ENCODE results near the gene CENPI.
"Not testable (repeated sequence)": the region's sequence is repeated elsewhere in the genome, so short reads cannot be mapped to it uniquely, and the experiment has no call there.

Gene CENPI, protein sequence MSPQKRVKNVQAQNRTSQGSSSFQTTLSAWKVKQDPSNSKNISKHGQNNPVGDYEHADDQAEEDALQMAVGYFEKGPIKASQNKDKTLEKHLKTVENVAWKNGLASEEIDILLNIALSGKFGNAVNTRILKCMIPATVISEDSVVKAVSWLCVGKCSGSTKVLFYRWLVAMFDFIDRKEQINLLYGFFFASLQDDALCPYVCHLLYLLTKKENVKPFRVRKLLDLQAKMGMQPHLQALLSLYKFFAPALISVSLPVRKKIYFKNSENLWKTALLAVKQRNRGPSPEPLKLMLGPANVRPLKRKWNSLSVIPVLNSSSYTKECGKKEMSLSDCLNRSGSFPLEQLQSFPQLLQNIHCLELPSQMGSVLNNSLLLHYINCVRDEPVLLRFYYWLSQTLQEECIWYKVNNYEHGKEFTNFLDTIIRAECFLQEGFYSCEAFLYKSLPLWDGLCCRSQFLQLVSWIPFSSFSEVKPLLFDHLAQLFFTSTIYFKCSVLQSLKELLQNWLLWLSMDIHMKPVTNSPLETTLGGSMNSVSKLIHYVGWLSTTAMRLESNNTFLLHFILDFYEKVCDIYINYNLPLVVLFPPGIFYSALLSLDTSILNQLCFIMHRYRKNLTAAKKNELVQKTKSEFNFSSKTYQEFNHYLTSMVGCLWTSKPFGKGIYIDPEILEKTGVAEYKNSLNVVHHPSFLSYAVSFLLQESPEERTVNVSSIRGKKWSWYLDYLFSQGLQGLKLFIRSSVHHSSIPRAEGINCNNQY

DNA sequence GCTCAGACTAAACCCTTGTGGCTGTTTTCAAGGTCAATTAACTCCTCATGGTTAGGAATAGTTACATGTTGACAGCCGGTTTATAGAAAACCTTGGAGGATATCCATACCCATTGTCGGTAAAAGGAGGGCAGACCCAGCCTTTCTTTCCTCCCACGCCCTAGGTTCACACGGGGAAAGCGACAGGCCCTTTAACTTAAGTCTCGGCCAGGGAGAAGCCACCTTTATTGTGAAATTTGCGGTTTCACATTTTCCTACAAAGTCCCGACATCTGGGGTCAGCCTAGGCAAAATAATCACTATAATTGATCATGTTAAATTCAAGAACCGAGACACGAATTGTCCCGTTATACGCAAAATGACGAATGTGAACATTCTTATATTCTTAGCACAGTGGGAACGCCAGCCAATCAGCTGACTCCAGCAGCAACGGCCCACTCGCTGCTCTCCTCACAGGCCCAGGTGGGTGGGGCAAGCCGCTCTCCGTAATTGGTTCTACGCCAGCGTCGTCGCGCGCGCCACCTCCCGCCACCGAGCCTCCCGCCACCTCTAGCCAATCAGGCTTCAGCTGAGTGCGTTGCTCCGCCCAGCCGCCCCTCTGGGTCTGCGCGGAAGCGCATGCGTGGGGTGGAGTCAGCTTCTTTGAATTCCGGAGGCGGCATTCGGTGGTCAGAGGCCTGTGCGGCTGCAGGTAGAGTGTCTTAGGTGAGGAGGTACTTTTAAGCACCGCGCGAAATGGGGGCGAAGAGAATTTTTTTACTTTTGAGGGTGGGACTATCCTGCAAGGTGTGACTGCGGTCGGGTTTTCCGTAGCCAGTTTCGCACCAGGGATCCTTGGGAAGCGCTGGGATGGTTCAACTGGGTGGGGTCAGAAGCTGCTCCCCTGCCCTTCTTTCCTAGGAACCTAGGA is at the start of gene CENPI:
Gene CENPI (plus strand): TSS at position 659 of the 908 bp plus-strand sequence. CDS start 2,867 bp downstream, outside the sequence.
- DNase-seq (ENCODE audit: low read depth in 2 of 2, low spot score in 1 of 2): peak; percentile 77 to 82

DNA sequence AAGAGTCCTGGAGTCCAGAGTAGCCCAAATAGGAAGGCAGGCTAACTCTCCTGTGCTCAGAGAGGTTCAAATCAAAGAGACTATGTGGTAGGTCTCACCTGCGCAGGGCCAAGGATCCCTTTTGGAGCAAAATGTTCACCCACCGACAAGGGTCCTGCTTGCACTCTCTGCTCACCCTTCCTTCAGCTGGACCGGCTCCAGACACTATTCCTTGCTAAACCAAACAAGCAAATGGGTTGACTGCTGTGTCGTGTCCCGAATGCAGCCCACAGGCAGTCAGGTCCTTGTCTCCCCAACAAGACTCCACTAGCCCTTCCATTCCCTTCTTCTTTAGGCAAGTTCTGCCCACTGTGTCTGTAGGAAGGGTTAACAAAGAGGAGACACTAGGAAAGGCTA is 46.9 kb upstream of the CENPI start:
- DNase-seq (ENCODE audit: low read depth in 2 of 2, low spot score in 1 of 2): no peak

DNA sequence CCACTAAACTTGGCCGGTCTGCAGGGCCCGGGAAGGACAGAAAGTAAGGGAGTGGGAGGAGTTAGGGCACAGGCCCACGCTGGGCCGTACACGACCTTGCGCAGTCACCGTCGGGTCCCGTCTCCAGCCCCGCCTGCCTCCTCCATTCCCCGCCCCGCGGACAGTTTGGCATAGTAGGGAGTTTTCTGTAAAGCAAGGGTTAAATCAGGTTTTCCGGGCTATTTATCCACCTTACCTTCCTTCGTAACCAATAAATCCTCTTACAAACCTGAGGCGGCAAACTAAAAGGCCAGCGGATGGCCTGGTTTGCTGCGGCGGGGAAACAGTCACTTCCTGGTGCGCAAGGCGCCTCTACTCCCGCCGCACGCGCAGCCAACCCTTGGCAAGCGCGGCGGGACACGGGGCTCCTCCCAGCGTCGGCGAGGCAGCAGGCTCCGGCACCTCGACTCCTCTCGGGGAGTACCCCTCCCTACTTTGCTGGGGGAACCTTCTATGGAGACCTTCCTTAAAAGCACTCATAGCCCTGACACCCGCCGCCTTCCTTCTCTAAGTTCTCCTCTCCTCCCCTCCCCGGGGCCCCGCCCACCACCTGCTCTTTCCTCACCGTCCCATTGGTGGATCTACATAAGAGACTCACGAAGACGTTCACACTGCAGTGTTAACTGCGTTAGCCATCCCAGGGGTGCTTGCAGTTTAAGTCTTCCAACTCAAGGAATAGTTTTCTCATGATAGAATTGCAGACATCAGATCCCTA is 46.3 kb upstream of the CENPI start, which contains the start of gene TRMT2B:
Gene TRMT2B (minus strand): TSS at position 563 of the 754 bp plus-strand sequence. CDS start 9,822 bp downstream, outside the sequence.
- DNase-seq (ENCODE audit: low read depth in 2 of 2, low spot score in 1 of 2): peak; percentile 42 to 59

DNA sequence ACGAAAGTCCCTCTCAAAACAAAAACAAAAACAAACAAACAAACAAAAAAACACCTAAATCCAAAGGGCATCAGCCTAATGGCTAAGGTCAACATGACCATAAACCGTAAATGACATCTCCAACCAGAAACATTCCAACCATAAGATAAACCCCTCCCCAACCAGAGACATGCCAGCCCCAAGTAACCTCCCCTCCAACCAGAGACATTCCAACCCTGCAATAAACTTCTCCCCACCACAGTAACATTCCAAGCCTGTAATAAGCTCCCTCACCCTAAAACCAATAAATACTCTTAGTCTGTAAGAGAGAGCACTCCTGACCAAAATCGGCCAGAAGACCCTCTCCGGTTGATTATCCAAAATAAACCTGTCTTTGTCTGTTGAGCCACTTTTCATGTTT is 41.5 kb upstream of the CENPI start:
- not testable (repeated sequence) for DNase-seq (ENCODE audit: low read depth in 2 of 2, low spot score in 1 of 2)

DNA sequence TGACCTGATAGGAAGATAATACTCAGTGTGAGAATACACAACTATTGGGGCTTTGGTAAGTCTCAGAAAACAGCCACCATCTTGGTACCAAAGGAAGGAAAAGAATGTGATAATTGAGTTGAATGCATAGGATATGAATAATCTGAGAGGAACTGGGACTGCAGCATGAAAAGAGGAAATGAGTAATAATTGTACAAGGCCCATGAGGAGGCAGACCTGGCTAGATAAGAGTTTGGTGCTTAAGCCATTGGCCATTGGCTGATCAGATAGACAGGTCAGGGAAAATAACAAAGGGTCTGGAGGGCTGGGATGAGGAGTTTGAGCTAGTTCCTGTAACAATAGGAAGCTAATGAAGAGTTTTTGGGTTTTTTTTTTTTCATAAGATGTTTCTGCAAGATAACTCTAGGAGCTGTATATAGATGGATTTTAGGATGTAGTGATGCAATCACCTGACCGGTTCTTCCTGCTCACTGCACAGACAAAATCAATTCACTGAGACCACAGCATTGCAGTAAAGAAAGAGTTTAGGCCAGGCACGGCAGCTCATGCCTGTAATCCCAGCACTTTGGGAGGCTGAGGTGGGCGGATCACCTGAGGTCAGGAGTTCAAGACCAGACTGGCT is 40.8 kb upstream of the CENPI start:
- DNase-seq (ENCODE audit: low read depth in 2 of 2, low spot score in 1 of 2): no peak

DNA sequence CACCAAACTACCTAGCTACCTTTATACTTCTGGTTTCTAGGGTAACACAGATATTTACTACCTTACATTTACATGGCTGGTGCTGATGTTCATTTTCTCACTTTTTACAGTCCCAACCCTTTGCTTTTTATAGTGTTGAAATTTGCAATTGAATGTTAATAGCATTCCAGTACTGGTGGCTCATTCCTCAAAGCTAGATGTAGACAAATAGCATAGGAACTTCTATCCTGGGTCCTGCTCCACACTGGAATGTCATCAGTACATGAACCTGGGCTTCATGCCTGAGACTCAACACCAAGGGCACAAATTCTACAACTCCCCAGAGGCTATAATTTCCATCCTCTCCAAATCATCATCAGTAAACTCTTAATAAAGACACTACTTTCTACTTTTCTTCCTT is 35.8 kb upstream of the CENPI start:
- DNase-seq (ENCODE audit: low read depth in 2 of 2, low spot score in 1 of 2): no peak

DNA sequence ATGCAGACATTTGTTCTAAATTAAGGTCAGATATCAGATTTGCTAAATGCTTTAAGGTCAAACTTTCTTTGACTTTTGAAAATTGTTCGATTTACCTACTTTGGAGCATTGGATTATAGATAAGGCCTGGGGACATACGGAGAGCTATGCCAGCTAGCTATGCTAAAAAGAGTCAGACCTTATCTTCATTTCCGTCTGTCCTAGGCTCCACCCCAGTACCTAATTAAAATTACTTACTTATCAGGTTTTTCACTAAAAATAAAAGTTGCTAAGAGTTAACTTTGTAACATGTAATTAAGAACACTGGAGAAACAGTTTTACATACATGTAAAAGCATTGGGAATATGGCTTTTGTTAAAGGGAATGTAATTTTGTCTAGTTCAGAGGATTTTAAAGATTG is 26.4 kb upstream of the CENPI start:
- no peak for DNase-seq (ENCODE audit: low read depth in 2 of 2, low spot score in 1 of 2)

DNA sequence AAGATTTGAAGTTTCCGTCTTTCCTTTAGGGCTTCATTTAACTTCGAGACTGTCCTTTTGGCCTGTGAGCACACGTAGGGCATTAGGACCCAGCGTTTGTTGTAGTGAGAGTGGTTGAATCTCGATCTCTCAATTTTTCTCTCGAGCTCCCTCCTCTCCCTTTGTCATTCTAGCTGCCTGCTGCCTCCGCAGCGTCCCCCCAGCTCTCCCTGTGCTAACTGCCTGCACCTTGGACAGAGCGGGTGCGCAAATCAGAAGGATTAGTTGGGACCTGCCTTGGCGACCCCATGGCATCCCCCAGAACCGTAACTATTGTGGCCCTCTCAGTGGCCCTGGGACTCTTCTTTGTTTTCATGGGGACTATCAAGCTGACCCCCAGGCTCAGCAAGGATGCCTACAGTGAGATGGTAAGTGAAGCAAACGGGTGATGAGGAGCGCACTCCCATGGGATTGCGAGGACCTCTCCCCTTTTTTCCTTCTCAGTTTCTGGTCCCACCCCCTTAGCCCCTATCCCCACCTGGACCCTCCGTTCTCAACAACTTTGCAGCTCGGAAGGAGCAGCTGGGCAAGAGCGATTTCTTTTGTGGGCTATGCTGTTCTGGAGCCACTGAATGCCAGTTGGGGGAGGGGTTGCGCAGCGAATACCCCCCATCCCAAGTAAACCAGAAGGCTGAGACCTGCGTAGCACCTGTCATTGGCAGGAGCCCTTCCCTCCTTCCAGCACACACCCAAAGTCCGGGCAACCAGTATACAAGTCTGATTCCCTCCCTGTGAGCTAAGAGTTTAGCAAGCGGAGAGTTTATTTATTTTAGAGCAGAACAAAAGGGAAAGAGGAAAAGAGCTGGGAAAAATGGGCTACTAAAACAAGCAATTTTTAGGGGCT is 19.0 kb upstream of the CENPI start, which contains the start of gene TMEM35A:
Gene TMEM35A (plus strand): TSS at position 164 of the 883 bp plus-strand sequence. CDS start 124 bp downstream, at position 288.
- DNase-seq (ENCODE audit: low read depth in 2 of 2, low spot score in 1 of 2): no peak

DNA sequence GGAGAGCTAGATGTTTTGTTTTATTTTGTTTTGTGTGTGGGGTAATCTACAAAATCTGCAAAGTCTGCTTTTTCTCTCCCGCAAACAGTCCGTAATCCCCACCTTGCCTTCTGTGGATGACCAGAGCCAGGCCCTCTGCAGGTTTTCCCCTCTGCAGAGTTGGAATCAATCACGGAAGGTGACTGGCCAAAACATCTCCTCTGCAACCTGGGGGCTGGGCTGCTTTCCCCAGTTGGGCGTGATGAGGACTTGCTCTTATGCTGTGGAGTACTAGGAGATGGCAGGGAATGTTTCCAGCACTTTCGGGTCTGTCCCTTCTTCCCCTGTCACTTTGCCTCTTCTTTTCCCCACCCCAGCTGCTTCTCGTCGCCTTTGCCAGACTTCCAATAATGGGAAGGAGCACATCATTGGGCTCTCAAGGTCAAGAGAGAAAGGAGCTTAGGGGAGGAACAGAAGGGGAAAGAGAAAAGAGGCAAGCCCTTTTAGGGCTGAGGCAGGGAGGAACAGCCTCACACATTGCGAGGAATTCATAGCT is 18.2 kb upstream of the CENPI start:
- no peak for DNase-seq (ENCODE audit: low read depth in 2 of 2, low spot score in 1 of 2)

DNA sequence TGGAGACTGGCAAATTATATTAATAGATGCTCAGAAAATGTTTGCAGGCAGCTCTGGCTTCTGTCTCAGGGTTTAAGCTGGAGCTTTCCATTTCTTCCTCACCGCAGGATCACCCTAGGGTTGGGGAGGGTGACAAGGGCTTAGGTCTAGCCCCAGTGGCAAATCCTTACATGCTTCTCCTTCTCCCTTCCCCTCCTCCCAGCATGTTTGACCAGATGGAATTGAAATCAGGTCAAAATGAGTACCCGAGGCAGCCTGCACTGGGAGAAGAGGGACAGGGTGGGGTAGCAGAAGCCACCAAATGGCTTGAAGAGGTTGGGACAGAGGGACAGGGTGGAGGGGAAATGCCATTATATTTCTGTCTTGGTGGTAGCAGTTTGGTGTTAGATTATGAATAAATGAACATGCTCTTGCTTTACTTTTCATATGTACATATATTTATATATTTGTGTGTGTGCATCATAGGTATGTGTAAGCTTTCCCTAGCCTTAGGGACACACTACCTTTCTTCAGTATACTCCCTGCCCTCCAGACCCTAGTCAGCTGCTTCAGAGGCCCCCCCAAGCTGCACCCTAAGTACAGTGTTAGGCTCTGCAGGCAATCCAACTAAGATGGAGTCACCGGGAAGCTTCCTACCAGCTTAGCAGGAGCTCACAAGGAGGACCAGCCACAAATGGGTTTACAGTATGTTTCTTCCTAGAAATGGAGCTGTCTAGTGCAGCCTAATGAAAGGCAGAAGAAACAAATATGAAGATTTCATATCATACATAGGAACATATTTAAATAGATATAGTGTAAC is 17.5 kb upstream of the CENPI start:
- DNase-seq (ENCODE audit: low read depth in 2 of 2, low spot score in 1 of 2): no peak

DNA sequence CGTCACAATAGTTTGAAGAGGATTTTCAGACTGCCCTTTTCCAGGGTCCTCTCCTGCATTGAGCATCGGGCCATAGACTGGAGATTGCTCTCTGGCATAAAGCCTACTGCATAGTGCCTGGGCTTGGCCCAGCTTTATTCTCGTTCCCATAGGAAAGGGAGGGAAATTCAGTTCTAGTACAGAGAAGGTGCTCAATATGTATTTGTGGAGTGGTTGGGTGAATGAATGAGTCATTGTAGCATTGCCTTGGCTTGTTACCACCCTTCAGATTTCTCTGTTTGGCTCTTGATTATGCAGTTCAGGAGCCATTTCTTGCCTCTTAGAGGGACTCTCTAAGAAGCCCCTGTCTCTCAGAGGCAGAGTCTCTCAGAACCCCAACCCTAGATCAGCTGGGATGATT is 16.8 kb upstream of the CENPI start:
- no peak for DNase-seq (ENCODE audit: low read depth in 2 of 2, low spot score in 1 of 2)

DNA sequence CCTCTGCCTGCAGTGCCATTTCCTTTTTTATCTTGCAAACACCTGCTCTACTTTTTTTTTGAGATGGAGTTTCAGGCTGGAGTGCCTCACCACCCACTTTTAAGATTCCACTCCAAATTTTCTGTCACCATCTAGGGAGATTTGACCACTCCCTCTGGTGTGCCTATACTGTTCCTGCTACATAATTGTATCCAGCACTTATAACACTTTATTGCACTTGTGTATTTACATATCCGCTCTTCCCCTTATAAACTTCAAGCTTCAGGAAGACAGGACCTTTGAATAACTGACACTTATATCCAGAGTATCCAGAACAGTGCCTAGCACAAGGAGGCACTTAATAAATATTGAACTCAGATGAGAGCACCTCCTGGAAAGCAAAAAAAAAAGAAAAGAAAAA is 6.2 kb upstream of the CENPI start:
- no peak for DNase-seq (ENCODE audit: low read depth in 2 of 2, low spot score in 1 of 2)

DNA sequence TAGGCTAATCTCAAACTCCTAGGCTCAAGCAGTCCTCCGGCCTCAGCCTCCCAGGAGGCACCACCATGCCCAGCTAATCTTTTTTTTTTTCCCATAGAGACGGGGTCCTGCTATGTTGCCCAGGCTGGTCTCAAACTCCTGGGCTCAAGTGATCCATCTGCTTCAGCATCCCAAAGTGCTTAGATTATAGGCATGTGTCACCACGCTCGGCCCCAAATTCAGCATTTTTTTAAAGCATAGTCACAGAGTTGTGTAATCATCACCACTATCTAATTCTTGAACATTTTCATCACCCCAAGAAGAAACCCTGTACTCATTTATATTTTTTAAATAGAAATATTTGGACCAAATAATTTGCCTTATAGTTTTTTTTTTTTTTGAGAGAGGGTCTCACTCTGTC is 10.3 kb downstream of the CENPI start:
- DNase-seq (ENCODE audit: low read depth in 2 of 2, low spot score in 1 of 2): no peak

DNA sequence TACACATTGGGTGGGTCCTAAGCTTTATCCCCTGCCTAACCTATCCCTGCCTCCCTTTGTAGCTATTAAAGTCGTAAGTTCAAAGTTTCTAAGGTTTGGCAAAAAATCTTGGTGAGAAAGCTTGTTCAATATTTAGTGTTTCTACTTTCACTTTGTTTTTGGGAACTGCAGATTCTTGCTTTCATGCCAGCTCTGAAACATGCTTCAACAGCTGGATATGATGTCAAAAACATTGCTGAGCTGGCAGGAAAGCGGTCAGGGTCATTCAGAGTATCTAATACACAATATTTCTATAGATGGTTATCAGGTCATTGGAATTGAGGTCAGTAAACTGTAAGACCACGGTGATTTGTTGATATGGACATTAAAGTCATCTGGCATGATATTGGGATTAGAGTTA is 19.7 kb downstream of the CENPI start:
- DNase-seq (ENCODE audit: low read depth in 2 of 2, low spot score in 1 of 2): no peak

DNA sequence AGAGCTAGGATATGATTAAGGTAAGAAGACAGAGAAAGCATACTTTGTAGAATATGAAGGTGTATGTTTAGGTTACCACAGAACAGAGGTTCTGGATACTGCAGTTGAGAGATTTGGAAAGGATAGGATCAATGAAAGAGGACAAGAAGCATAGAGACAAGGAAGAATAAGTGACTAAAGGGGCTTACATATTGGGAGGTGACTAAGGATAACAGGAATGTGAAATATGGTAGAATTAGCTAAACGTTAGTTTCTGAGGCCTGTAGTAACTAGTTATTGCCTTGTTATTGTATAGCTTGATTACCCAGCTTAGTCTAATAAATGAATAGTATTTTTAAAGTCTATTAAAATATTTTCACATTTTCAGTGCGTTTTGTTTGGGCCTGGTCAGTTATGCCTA is 38.2 kb downstream of the CENPI start:
- DNase-seq (ENCODE audit: low read depth in 2 of 2, low spot score in 1 of 2): no peak

Measured in stimulated activated CD8-positive, alpha-beta memory T cell treated with anti-CD3 and anti-CD28 coated beads, Interleukin-4, amount 100 ng/mL, for 1 hour (primary cell).